GM23338 (cell line): Measurements from ENCODE around the gene XXYLT1. TPM values are rescaled to one million over a fixed set of nuclear protein-coding genes. Genes with fewer than 3 reads are reported as not detected.

Experiments used
- ATAC-seq: fragments of 200-7000 bp; cut with Tn5 transposase; 3 replicates; pipeline ENCODE4 v1.9.1; 2020
- DNase-seq: peaks from one replicate; pipeline ENCODE4 v3.0.0-alpha.2; 2015; ENCODE audit warnings: low spot score
- H2AFZ ChIP-seq: fragments of 200-600 bp; sonication (generic); 2 replicates; pipeline ENCODE4 v1.8.0; 2016; ENCODE audit warnings: antibody characterized with exemption, mild to moderate bottlenecking, moderate library complexity
- H3F3A ChIP-seq: fragments of 200-600 bp; sonication (generic); replicated peaks from 2 replicates; pipeline ENCODE4 v1.8.0; 2017; ENCODE audit warnings: antibody characterized with exemption, mixed run types, low read depth
- H3K27ac ChIP-seq: fragments of 200-600 bp; sonication (generic); 2 replicates; pipeline ENCODE4 v1.6.1; 2016; ENCODE audit warnings: low read depth
- H3K27me3 ChIP-seq: fragments of 200-600 bp; sonication (generic); 2 replicates; pipeline ENCODE4 v1.8.0; 2016; ENCODE audit warnings: mild to moderate bottlenecking, mixed run types, moderate library complexity; ENCODE audit not compliant: insufficient read depth
- H3K36me3 ChIP-seq: fragments of 200-600 bp; sonication (generic); 2 replicates; pipeline ENCODE4 v1.8.0; 2016; ENCODE audit warnings: mild to moderate bottlenecking; ENCODE audit not compliant: insufficient read depth
- H3K4me1 ChIP-seq: fragments of 200-600 bp; sonication (generic); 2 replicates; pipeline ENCODE4 v1.8.0; 2016; ENCODE audit warnings: mild to moderate bottlenecking, moderate library complexity; ENCODE audit not compliant: insufficient read depth
- H3K4me2 ChIP-seq: fragments of 200-600 bp; sonication (generic); 2 replicates; pipeline ENCODE4 v1.7.1; 2017; ENCODE audit warnings: mixed run types
- H3K4me3 ChIP-seq: fragments of 200-600 bp; sonication (generic); 2 replicates; pipeline ENCODE4 v1.6.1; 2016; ENCODE audit warnings: mixed run types
- H3K79me2 ChIP-seq: fragments of 200-600 bp; sonication (generic); replicated peaks from 2 replicates; pipeline ENCODE4 v1.8.0; 2017; ENCODE audit warnings: mild to moderate bottlenecking; ENCODE audit not compliant: insufficient read depth
- H3K9me2 ChIP-seq: fragments of 200-600 bp; sonication (generic); 2 replicates; pipeline ENCODE4 v1.8.0; 2017; ENCODE audit not compliant: insufficient read depth
- H4K20me1 ChIP-seq: fragments of 200-600 bp; sonication (generic); replicated peaks from 2 replicates; pipeline ENCODE4 v1.8.0; 2017; ENCODE audit warnings: mild to moderate bottlenecking; ENCODE audit not compliant: insufficient read depth
- H3K27ac Mint-ChIP-seq: 2 replicates; pipeline ENCODE4 v1.8.0; 2020; ENCODE audit warnings: inconsistent platforms, mild to moderate bottlenecking, moderate library complexity, mixed read lengths
- H3K27me3 Mint-ChIP-seq: 3 replicates; pipeline ENCODE4 v1.8.0; 2022; ENCODE audit warnings: low read depth, mild to moderate bottlenecking, moderate library complexity, mixed read lengths, inconsistent platforms; ENCODE audit not compliant: insufficient read depth, poor library complexity
- H3K36me3 Mint-ChIP-seq: 3 replicates; pipeline ENCODE4 v1.8.0; 2021; ENCODE audit warnings: low read depth, mild to moderate bottlenecking, inconsistent platforms, moderate library complexity, mixed read lengths
- H3K4me1 Mint-ChIP-seq: 3 replicates; pipeline ENCODE4 v1.8.0; 2020; ENCODE audit warnings: mild to moderate bottlenecking, inconsistent platforms, mixed read lengths
- H3K4me3 Mint-ChIP-seq: 3 replicates; pipeline ENCODE4 v1.8.0; 2021; ENCODE audit warnings: moderate library complexity, mild to moderate bottlenecking, inconsistent platforms, mixed read lengths
- H3K9me3 Mint-ChIP-seq: 3 replicates; pipeline ENCODE4 v1.8.0; 2020; ENCODE audit warnings: moderate library complexity, mild to moderate bottlenecking, inconsistent platforms, mixed read lengths
- EZH2 ChIP-seq: fragments of 200-600 bp; sonication (generic); IDR thresholded peaks from one replicate; pipeline ENCODE4 v1.8.0; 2017; ENCODE audit warnings: antibody characterized with exemption, mild to moderate bottlenecking, low read depth; ENCODE audit not compliant: unreplicated experiment
- NANOG ChIP-seq: IDR thresholded peaks from 2 replicates; pipeline ENCODE4 v1.6.1; 2016; ENCODE audit warnings: antibody characterized with exemption, borderline replicate concordance
- POLR2AphosphoS5 ChIP-seq: IDR thresholded peaks from 2 replicates; pipeline ENCODE4 v1.6.1; 2016; ENCODE audit warnings: antibody characterized with exemption, low read depth
- STAT1 ChIP-seq: IDR thresholded peaks from one replicate; pipeline ENCODE4 v1.6.1; 2016; ENCODE audit warnings: antibody characterized with exemption; ENCODE audit not compliant: unreplicated experiment
- ZNF462 ChIP-seq: fragments of 250-450 bp; sonication (Bioruptor Pico); IDR thresholded peaks from 2 replicates; pipeline ENCODE4 v1.5.0; 2020; ENCODE audit warnings: mild to moderate bottlenecking, moderate library complexity
- polyA plus RNA-seq: library from polyadenylated mRNA; unstranded; fragments of >200 nt; fragmentation: Nextera tagmentation; extraction: Ambion mirVana; gene quantifications from 2 replicates; pipeline ENCODE4 v1.2.1, GENCODE V29; 2016
- total RNA-seq: library from RNA; depleted of rRNA; stranded (reverse); fragments of >200 nt; shearing (Covaris generic); gene quantifications from 2 replicates; pipeline ENCODE4 v1.2.3, GENCODE V29; 2014
- TF ChIP-seq, protein P1 (sequence below), 2 experiments: fragments of 200-600 bp in 1 of 2; sonication (generic) in 1 of 2; conservative IDR thresholded peaks; 2 replicates each; pipeline versions ENCODE4 v1.5.1 to v1.6.1; 2016 to 2017; ENCODE audit warnings: antibody characterized with exemption in 2 of 2, low read depth in 2 of 2, mild to moderate bottlenecking in 2 of 2, moderate library complexity in 1 of 2

The XXYLT1 gene
- total and polyA plus RNA-seq, 2 experiments from 2014 or later = 13.5 to 34.8 TPM

DNA sequence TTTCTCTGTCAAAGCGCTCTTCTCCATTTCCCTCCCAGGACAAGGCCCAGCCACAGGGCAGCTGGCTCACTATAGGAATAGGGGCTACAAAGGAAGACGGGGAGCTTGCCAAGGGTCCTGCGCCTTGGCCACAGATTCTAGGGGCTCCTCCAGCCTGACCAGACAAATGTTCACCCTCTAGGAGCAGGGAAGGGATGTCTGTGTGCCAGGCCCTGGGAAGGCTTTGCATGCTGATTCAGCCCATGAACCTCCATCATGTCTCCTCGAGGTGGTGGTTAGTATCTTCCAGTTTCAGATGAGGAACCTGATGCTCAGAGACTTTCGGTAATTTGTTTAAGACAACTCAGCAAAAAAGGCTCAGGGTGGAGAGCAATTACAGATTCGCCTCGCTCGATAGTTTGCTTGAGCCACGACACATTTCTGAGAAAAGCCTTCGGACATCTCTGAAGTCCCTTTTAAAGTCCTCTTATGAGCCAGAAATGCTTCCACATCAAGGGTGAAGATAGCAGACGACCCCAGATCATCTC is 110.0 kb downstream of the XXYLT1 start (continued):
- TF ChIP-seq ZNF462 (CRISPR knock-in tag) (no peak), NANOG (no peak), EZH2 (no peak)
- TF ChIP-seq, protein P1, sequence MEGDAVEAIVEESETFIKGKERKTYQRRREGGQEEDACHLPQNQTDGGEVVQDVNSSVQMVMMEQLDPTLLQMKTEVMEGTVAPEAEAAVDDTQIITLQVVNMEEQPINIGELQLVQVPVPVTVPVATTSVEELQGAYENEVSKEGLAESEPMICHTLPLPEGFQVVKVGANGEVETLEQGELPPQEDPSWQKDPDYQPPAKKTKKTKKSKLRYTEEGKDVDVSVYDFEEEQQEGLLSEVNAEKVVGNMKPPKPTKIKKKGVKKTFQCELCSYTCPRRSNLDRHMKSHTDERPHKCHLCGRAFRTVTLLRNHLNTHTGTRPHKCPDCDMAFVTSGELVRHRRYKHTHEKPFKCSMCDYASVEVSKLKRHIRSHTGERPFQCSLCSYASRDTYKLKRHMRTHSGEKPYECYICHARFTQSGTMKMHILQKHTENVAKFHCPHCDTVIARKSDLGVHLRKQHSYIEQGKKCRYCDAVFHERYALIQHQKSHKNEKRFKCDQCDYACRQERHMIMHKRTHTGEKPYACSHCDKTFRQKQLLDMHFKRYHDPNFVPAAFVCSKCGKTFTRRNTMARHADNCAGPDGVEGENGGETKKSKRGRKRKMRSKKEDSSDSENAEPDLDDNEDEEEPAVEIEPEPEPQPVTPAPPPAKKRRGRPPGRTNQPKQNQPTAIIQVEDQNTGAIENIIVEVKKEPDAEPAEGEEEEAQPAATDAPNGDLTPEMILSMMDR (conservative IDR thresholded peaks at IDR 0.05; ENCODE audit: low read depth in 2 of 2) = no peak

GRCh38 chr3:195160257-195160898 is 110.6 kb downstream of the XXYLT1 start:
- DNase-seq (no peak), ATAC-seq (peak; percentile 24)
- H3K9me3 Mint-ChIP-seq = no peaks in the 10 kb centered on the region
- no peaks in the 10 kb centered on the region for H3K9me2 ChIP-seq
- H3K79me2 ChIP-seq = peaks cover 20% of the 10 kb centered on the region
- no peak overlapping the region for H3K4me3 Mint-ChIP-seq
- H3K4me3 ChIP-seq = no peak overlapping the region
- H3K27me3 Mint-ChIP-seq = peaks cover 9% of the 10 kb centered on the region
- H3K4me1 ChIP-seq = peaks cover 10% of the 10 kb centered on the region
- H3K4me2 ChIP-seq = no peak overlapping the region
- H3F3A ChIP-seq = no peaks in the 10 kb centered on the region
- H3K36me3 ChIP-seq = no peaks in the 10 kb centered on the region
- H4K20me1 ChIP-seq = no peaks in the 10 kb centered on the region
- peaks cover 4% of the 10 kb centered on the region; the same call in 1 of the 3 replicates for H3K36me3 Mint-ChIP-seq
- peaks cover 30% of the 10 kb centered on the region for H3K4me1 Mint-ChIP-seq
- H2AFZ ChIP-seq = no peak overlapping the region
- peak overlapping the region; percentile 6; the same call in 1 of the 2 replicates for H3K27ac ChIP-seq
- peak overlapping the region; percentile 80; the same call in 1 of the 2 replicates for H3K27ac Mint-ChIP-seq
- H3K27me3 ChIP-seq = no peaks in the 10 kb centered on the region
- TF ChIP-seq ZNF462 (CRISPR knock-in tag) (no peak), STAT1 (no peak), POLR2AphosphoS5 (no peak), EZH2 (no peak)
